Measurements from ENCODE around the gene IL6R. TPM values are rescaled to one million over a fixed set of nuclear protein-coding genes. Genes with fewer than 3 reads are reported as not detected.

Gene IL6R
- polyA plus RNA-seq, 12 donors, result 2.8 to 9.8 (median 4.6) TPM; not detected in 1

DNA sequence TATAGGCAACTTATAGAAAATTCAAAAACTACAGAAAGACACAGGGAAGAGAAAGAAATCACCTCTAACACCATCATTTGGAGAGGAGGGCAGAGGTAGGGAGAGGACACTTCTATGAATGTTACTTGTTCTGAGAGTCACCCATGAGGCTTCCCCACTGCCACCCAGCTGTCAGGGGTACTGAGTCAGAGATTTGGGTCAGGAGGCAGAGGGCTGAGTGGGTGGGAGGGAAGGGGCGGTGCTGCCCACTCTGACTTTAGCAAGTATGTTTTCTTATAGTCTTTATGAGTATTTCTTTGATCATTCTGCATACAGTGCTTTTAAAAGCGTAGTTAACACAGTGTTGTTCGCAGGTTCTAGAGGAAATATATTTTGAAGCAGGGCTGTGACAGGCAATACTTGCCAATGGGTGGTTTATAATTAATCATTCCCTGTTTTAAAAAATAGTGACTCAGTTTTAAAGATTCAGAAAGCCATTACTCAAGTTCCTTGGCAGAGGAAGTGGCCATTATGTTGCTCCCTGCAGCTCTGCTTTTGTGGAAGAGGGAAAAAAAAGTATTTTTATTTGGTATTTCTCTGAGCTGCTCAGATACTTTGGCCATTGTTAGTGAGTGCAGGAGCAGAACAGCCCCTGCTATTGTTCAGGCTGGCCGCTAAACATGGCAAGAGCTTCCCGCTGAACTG is 18.3 kb downstream of the IL6R start:
- no peak for DNase-seq

DNA sequence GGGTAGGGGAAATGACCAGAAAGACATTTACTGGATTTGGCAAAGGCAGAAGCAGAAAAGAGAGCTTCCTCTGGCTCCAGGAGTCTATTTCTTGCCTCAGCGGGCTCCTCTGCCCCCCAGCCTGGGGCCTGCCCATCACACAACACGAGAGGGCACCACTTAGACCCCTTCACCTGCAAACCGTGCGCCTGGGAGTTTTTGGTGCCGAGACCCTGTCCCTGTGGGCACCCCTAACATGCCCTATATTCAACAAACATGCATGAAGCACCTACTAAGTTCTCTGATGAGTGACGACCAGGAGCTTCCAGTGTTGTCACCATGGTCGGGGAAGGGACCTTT is 18.8 kb downstream of the IL6R start:
- DNase-seq, result no peak

DNA sequence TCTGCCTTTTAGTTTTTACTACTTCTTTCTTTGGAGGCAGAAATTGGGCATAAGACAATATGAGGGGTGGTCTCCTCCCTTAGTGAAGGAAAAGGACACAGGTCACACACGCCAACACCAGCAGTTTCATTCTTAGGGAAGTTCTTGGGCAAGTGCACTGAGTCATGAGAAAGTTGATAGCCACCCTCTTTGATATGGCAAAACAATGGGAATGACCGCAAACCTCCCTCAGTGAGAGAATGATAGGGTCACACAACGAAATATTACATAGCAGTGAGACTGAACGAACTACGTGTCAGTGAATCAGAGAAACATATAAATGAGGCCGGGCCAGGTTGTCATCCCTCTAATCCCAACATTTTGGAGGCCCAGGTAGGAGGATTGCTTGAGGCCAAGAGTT is 20.0 kb downstream of the IL6R start:
- no peak for DNase-seq

DNA sequence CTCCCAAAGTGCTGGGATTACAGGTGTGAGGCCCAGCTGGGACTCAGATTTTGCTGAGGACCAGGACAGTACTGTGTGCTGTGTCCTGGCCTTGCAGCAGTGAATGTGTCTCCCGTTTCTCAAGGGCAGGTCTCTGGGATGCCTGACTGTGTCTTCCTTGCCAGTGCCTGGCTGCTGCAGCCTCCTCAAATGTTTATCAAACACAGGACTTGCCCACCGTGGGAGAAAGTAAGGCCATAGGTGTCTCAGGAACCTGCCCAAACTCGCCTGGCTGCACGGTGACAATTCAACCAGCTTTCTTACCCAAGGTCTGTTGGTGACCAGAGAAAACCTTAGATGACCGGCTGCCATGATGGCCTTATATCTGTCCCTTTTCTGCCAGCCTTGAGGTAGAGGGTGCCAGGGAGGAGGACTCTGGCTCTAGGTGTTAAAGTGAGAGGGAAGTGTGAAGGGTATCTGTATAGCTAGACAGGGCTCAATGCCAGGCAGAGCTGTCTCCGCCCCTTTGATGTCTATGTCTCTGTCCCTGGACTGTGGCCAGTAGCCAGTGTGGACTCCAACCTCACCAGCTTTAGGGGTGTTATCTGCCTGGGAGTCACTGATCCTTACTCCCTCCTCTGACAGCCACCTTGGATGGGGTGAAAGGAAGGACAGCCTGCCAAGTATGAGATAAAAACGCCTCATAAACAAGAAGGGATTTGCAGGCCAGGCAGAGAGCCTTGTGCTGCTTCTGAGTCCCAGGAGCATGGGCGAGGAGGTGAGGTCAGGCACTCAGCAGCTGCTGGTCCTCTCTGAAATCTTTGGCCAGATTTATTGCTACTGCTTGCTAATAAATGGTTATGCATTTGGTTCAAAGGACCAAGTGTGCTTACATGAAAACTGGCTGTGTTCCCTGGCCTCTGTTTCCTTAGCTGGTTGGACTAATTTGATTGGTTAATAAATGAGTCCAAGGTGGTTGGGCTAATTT is 22.3 kb downstream of the IL6R start:
- no peak for DNase-seq

DNA sequence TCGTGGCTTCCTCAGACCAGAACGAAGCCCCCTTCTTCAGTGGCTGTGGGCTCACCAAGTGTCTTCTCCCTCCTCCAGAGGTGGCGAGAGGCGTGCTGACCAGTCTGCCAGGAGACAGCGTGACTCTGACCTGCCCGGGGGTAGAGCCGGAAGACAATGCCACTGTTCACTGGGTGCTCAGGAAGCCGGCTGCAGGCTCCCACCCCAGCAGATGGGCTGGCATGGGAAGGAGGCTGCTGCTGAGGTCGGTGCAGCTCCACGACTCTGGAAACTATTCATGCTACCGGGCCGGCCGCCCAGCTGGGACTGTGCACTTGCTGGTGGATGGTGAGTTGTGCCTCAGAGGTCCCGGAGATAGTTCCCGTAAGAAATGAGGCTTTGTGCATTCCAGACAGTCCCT is 24.0 kb downstream of the IL6R start:
- no peak for DNase-seq

DNA sequence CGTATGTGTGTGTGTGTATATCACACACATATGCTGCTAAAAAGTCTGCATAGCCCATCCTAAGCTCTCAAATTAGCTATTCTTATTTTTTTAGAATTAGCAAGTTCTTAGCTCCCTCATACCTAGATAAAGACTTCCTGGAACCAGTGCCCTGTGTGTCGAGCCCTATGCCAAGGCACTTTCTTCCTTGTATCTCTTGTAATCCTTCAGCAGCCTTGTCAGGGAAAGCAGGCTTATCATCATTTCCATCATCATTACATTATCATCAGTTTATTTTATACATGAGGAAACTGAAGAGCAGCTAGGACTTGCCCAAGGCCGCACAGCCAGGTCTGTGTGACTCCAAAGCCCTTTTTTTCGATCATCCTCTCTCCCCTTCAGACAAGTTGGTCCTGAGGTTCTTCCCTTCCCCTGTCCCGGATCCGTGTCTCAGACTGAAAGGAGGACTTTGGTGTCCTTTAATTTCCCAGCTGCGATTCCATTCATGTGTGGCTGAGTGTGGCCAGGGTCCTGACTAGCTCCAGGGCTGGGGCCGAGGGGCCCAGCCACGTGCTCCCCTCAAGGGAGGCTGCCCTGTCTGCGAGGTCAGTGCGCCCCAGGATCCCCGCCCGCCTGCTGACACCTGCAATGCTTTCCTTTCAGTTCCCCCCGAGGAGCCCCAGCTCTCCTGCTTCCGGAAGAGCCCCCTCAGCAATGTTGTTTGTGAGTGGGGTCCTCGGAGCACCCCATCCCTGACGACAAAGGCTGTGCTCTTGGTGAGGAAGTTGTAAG is 24.9 kb downstream of the IL6R start:
- no peak for DNase-seq

DNA sequence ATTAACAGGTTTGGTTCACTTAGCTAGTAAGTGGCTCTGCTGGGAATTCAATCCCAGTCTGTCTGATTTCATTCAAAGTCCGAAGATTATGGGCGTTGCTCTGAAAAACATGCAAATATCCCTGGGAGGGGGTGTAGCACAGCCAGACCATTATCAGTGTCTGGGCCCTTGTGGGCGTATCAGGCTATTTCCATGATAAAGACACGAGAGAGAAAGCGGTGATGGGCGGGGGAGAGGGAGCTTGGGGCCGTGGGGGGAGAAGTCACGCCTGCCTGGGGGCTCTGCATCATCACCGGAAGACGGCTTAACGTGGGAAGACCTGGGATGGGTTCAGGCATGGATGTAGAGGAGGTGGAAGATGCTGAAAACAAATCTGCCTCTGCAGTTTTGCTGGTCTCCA is 25.8 kb downstream of the IL6R start:
- DNase-seq, result no peak

DNA sequence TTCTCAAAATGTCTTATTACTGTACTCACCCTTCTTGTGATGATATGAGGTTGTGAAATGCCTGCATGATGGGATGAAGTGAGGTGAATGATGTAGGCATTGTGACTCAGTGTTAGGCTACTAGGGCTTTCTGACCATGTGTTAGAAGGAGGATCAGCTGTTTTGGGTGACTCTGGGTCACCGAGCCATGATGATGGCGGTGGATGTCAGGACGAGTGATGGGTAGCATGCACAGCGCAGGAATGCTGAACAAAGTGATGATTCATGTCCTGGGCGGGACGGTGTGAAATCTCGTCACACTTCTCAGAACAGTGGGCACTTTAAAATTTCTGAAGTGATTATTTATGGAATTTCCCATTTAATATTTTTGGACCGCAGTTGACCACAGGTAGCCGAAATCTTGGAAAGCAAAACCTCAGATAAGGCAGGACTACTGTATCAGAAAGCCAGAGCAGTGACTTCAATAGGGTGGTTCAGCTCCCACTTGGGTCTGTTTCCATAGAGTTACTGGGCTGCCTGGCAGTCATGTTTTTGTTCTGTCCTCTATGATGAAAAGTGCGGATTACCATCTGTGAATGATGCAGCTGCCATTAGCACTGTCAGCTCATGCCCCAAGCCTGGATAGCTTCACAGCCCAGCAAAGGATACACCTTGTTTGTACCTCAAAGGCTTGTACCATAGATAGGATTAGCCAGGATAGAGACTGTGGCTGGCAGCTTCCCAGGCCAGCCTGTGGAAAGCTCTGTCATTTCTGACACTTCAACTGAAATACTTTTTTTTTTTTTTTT is 26.6 kb downstream of the IL6R start:
- DNase-seq, result no peak

DNA sequence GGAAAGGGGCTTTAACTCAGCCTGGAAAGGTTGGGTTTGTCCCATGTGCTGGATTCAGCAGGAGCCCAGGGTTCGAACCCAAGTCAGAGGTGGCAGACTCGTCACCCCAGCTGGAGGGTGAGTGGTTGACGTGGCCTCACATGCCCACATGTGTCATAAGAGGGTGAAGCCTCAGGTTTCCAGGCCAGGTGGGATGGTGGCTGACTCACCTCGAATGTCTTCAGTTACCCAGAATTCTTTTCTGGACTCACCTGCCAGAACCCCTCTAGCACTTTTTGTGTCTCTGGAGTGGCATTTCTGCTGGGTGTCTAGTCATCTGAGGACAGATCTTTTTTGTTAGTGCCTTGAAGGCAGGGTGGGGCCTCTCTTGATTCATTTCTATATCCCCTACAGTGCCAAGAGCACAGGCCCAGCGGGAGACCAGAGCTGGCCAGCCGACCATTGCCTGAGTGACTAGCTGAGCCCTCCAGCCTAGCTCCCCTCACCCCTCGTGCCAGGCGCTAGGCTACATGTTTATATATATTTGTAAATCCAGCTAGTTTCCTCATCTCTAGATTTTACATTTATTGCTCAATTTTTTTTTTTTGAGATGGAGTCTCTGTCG is 28.1 kb downstream of the IL6R start:
- no peak for DNase-seq

DNA sequence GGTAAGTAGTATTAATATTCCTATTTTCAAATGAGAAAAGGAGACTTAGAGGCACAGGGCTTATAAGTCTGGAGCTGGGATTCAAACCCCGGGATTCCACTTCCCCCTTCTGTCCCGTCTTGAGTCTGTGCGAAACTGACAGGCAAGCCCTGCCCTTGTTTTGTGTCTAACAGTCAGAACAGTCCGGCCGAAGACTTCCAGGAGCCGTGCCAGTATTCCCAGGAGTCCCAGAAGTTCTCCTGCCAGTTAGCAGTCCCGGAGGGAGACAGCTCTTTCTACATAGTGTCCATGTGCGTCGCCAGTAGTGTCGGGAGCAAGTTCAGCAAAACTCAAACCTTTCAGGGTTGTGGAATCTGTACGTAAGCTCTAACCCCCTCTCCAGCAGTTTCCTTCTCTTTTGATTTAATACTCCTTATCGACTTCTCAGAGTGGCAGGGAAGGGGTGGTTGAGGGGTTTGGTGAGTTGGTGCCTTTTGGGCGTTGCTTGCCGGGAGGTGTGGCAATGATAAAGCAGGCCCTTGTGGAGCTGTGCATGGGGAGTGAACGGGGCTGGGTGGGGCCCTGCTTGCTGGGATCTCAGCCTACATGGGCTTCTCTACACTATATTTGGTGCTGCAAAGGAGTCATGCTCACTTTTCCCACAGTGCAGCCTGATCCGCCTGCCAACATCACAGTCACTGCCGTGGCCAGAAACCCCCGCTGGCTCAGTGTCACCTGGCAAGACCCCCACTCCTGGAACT is 29.4 kb downstream of the IL6R start:
- no peak for DNase-seq

DNA sequence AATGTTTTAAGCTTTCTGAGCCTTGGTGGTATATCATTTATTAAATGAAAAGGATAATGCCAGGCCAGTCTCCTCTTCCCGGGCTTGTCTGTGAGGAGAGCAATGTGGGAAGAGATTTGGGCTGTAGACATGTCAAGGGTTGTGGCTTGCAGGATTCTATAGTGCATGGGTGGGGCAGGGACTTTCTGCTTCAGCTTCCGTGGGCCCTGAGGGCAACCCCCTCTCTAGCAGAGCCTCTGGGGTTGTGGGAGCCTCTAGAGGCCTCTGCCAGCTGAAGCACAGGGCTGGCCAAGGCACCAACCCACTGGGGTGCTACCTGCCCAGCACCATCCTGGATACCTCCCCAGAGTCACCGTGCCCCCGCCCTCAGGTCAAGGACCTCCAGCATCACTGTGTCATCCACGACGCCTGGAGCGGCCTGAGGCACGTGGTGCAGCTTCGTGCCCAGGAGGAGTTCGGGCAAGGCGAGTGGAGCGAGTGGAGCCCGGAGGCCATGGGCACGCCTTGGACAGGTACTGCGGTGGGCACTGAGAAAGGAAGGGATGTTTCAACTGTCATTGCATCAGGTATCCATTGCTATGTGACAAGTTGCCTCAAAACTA is 30.6 kb downstream of the IL6R start:
- DNase-seq, result no peak

DNA sequence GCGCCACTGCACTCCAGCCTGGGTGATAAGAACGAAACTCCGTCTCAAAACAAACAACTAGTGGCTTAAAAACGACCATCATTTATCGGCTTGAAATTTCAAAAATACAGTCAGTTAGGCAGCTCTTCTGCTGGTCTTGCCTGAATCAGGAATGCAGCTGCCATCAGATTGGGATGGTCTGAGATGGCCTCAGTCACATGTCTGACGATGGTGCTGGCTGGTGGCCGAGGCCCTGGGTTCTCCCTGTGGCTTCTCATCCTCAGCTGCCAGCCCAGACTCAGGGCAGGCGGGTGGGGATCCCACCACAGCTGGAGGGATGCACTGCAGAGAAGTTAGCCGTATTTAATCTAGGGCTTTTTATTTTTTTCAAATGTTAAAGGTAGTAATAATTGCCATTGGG is 31.3 kb downstream of the IL6R start:
- no peak for DNase-seq

DNA sequence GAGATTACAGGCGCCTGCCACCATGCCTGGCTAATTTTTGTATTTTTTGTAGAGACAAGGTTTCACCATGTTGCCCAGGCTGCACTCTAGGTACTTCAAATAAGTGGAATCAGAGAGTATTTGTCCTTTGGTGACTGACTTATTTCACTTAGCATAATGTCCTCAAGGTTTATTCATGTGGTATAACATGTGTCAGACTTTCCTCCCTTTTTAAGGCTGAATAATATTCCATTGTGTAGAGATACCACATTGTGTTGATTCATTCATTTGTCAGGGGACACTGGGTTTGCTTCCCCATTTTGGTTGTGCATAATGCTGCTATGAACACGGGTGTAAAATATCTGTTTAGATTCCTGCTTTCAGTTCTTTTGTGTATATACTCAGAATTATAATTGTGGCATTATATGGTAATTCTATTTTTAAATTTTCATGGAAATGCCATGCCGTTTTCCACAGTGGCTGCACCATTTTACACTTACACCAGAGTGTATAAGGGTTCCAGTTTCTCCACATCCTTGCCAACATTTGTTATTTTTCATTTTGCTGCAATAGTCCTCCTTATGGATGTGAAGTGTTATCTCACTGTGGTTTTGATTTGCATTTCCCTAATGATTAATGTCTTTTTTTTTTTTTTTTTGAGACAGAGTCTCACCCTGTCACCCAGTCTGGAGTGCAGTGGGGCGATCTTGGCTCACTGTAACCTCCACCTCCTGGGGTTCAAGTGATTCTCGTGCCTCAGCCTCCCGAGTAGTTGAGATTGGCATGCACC is 35.1 kb downstream of the IL6R start:
- no peak for DNase-seq

DNA sequence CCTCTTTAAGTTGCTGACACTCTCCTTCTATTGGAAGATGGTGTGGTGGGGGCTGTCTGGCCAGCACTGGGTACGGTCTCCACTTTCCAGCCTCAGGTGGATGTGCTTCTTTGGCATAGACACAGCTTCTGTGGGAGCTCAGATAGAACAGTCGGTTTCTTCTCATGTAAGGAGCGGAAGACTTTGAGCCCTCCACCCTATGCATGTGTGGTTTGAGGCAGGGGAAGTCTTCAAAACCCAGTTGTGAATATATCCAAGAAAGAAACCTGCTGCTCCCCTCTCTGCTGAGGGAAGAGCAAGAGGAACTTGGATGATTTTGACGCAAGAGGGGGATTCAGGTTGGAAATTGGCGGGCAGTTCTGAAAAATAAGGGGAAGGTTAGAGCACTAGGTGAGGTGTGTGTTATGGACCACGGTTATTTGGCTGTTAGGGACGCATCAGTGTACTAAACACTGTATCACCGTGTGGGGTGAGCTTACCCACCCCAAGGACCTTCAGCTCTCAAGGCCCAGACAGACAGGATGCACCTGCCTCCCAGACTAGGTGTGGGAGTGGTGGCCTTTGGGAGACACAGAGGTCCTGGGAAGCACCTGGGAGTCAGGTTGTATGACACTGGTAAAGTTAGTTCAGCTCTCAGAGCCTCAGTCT is 36.2 kb downstream of the IL6R start:
- DNase-seq, result no peak

DNA sequence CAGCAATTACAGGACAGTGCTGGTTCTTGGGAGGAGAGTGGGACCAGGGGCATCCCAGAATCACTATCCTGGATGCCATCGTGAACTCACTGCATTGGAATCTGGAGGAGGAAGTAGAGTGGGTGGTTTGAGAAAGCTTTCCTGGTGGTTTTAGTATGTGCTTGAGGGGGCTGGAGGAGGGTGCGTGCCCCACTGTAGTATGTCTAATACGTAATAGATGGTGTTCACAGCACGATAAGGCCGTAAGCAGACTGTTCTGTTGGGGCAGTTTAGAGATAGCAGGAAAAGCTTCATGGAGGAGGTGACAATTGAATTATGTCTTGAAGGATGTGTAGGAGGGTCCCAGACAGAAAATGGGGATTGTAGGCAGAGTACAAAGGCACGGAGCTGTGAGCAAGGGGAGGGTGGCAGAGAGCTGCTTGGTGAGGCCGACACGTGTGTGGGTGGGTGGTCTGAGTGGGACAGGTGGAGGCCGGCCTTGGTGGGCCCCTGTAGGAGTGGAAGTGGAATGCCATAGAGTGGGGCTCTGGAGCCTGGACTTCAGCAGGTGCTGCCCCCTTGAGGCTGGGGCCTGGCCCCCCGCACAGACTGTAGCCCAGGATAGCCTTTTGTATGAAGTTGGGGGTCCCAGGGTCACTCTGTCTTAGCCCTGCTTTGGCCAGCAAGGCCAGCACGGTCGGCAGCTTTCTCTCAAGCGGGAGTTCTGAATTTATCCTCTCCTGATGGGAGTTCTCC is 37.0 kb downstream of the IL6R start:
- DNase-seq, result no peak

DNA sequence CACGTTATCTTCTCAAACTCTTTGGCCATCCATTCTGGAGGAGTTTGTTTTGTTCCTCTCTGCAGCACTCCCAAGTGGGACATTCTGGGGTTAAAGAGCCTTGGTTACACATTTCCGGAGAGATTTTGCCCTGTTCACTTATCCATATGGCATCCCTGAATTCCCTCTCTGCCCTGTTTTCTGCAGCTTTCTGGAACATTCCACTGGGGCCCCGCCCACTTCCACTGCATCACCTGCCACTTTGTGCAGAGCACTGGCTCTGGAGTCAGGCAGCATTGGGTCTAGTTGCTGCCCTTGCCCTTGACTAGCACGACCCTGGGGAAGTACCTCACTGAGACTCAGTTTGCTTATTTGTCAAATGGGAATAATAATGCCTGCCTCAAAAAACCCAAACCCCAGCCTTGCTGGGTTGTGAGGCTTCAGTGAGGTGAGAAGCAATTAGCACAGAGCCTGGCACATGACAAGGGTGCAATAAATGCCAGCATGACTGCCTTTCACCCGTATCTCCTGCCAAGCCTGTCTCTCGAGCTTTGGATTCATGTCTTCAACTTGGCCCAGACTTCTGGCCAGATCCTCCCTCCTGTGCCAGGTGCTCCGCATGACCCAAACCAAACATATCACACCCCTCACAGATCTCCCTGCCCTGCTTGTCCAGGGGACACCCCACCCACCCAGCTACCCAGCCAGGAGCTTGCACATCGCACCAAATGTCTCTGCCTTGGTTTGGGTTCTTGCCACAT is 38.3 kb downstream of the IL6R start:
- no peak for DNase-seq

DNA sequence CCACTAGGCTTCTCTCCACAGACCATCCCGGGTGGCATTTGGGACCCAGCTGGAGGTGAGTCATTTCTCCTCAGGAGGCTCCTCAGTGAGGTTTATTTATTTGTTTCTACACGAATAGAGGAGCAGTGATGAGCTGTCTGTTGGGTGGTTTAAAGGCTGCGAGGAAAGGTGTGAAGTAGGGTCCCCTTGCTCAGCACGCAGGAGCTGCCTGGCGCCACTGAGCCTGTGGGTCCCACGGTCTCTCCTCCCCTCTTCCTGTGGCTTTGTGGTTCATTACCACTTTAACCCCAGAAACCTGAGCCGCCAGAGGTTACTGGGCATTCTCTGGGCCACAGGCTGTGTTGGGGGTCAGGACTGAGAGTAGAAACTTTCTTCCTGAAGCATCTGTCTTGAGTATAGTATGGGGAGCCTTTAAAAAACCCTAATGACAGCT is 39.9 kb downstream of the IL6R start:
- no peak for DNase-seq

Measured in muscle of arm (tissue), 12 donors.